ENCODE results near the gene PRR3.
A peak's percentile ranks its signal among the peaks of the same experiment; 100 is the strongest.

PRR3 gene

GRCh38 chr6:30541515-30542403 is 15.3 kb upstream of the PRR3 start:
- peak; percentile 89 for DNase-seq

DNA sequence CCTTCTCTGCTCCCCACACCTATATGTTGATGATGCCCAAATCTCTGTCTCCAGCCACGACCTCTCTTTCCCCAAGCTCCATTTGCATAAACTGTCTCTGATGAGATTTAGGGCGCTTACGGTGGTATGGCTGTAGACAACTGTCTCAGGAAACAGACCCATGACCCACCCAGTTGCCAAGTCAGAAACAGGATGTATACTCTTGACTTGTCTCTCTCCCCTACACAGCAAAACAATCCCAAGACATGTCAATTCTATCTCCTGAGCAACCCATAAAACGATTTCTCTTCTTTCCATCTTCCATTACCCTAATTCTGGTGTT is 14.7 kb upstream of the PRR3 start:
- no peak for DNase-seq

DNA sequence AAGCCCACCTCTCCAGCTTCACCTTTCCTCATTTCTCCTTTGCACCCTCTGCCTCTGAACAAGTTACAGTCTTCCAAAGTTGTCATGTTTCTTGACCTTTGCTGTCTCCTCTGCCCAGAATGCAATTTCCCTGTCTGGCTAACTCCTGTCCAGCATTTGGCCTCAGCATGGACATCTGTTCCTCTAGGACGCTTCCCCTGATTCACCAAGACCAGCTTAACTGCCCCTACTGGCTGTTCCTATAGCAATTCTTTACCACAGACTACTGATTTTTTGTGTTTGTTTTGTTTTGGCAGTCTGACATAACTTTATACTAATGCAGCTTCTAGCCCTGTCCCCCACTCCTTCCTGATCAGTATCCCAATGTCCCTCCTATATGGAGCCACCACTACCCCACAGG is 14.2 kb upstream of the PRR3 start:
- DNase-seq = no peak

GRCh38 chr6:30543821-30544220 is 13.3 kb upstream of the PRR3 start:
- DNase-seq = no peak

DNA sequence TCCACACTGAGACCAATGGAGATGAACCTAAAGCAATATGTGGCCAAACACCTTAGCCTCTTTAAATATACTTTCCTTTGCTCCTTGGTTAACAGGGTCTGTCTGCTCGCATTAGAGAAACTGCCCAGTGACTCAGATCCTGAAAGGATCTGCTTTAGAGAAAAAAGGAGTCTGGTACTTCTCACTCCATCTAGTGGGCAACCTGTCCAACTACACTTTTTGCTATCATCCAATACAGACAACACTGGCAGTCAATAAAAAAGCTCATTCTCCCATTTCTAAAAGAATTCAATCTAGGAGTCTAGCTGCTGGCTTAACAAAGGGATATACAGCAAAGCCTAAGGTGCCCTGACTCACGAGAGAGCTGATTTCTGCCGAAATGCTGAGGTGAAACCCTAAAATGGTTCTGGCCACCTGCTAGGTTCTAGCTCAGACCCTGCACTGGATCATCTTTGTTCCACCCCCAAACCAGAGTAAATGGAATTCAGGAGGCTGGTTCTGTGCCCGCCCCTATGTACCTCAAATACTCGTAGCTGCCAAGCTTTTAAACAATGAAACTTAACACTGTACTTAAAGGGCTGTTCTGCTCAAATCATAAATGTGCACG is 12.3 kb upstream of the PRR3 start:
- no peak for DNase-seq

DNA sequence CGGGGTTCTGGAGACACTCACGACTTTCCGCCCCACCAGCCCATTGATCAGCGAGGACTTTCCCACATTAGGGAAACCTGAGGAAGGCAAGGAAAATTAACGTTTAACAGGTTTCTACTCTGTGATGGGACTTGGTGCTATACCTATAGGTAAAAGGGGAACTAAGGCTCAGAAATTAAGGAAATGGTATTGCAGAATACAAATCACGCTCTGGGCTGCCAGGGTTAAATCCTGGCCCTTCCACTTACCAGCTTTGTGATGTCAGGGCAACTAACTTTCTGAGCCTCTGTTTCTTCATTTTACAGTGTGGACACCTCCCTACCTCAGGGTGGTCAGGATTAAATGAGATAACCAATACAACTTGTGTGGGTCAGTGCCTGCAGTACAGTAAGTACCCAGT is 9.6 kb upstream of the PRR3 start:
- no peak for DNase-seq

DNA sequence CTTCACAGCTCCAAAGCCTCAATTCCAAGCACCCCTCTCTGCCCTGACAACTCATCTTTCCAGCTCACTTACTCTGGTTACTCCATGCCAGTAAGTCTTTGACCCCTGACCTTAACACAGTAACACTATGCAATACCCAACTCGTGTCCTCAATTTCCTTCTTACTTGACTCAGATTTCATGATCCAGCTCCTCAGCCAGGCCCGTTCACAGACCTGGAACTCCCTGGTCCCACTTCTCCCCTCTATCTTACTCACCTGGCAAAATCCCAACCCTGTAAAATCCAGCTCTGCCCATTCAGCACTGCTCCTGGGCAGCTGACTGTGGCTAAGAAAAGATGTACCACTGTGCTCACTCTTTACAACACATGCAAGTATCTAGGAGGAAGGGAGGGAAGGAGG is 8.7 kb upstream of the PRR3 start:
- no peak for DNase-seq

DNA sequence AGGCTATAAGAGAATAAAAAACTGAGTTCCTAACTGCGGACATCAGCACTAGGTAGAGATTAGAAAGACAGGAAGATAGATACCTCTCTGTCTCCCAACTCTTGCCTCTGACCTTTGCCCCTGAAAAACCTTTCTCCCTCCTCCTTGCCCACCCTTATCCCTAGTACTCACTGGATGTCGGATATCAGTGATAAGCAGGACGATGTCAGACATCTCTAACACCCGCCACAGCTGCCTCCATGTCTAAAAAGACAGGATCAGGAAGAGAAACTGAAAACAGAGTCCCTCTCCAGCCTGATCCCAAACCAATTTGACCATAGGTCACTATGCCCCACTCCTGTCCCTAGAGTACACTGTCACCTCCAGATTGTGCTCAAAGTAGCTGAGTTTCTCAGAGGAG is 2.7 kb upstream of the PRR3 start:
- no peak for DNase-seq

- peak; percentile 69 for DNase-seq
Observed at GRCh38 chr6:30554962-30555815, 1.9 kb upstream of the PRR3 start.

GRCh38 chr6:30555816-30556065 is 1.4 kb upstream of the PRR3 start:
- DNase-seq = no peak

DNA sequence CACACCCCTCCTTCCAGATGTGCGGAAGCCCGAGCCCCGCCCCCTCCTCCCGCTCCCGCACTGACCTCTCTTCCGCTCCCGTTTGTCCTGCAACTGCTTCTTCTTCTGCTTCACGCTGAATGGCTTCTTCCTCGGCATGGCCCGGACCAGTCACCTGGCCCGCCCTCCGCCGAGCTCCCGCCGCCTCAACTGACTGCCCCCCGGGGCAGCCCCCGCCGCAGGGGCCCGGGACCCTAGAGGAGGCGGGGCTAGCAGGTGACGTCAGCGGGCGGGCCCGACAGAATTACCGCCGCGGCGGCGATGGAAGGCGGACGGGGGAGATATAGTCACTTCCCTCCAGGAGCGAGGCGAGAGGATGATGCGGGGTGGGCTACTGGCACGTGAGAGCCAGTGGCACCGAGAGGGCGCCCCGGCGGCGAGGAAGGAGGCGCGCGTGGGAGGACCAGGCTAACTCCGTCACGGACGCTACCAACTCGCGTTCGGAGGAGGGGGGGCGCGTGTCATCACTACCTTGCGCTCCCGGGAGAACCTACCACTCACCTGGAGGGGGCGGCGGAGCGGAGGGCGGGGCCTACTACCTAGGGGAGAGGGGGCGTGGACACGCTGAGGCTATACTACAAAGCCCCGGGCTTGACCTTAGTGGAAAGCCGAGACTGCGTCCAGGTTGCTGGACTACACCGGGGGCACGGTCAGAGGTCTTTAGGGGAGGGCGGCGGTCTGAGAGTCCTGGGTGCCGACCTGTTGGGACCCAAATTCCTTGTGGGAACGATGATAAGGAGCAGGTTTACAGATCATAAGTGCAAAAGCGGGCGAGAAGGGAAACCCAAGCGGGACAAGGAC is 809 bp upstream of the PRR3 start, which contains the start of gene GNL1:
TSS of gene GNL1 (minus strand) at position 424 of the 840 bp plus-strand sequence. CDS start at position 138, 286 bp downstream.
- DNase-seq = peak; percentile 99

DNA sequence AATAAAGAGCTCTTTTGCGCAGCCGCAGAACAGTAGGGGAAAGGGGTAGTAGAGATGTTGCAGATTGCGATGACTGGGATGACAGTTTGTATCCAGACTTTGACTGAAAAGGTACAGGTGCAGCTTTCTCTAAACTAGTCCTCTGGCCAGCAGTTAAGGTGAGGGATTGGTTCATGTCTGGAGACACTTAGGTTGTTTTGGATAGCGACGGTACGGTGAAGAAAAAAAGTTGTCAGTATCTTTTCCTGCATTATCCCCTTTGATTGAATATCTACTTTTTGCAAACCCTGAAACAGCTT is 537 bp downstream of the PRR3 start:
- no peak for DNase-seq

- no peak for DNase-seq
Observed at GRCh38 chr6:30560930-30561329, 3.8 kb downstream of the PRR3 start.

GRCh38 chr6:30562470-30563425 is 5.7 kb downstream of the PRR3 start:
- no peak for DNase-seq

DNA sequence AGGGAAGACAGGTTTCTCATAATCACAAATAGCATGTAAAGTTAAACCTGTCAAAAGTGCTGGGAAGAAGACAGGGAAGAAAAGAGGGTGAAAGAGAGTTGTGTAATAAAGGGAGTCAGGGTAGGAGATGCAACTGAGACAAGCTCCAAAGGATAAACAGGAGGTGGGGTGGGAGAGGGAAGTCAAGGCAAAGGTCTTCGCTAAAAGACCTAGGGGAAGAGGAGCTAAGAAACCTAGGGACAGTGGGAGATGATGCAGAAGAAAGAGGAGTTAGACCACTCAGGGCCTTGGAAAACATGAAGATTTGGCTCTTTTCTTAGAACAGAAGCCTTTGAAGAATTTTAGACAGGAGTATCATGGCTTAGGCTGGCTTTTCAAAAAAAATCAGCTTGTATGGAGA is 7.0 kb downstream of the PRR3 start:
- no peak for DNase-seq

GRCh38 chr6:30565772-30566171 is 8.7 kb downstream of the PRR3 start:
- no peak for DNase-seq

DNA sequence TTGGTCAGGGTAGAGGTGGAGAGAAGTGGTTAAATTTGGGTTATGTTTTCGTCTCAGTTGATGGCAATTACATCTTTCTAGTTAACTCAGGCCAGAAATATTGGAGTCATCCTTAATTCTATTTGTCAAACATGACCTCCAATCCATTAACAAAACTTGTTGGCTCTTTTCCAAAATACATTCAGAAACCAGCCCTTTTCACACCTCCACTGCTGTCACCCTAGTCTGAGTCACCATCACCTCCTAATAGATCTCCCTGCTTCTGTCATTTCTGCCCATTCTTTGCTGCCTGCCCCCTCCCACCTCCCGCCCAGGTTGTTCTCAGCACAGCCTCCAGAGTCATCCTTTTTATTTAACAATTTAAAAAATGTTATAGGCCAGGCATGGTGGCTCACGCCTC is 11.2 kb downstream of the PRR3 start:
- no peak for DNase-seq

DNA sequence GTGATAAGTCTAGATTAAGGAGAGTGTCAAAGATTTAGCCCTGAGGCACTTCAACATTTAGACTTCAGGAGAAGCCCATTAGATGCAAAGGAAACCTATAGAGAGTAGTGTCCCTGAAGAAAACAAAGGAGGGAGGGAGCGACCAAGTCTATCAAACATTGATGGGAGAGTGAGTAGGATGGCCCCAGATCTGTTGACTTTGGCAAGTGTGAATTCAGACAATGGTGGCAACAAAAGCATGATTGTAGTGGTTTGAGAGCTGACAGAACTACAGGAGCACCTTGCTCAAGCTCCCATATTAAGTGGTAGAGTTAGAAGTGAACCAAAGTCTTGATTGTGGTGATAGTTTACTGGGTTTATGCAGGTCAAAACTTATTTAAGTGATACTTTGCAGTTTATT is 13.2 kb downstream of the PRR3 start:
- DNase-seq = no peak

DNA sequence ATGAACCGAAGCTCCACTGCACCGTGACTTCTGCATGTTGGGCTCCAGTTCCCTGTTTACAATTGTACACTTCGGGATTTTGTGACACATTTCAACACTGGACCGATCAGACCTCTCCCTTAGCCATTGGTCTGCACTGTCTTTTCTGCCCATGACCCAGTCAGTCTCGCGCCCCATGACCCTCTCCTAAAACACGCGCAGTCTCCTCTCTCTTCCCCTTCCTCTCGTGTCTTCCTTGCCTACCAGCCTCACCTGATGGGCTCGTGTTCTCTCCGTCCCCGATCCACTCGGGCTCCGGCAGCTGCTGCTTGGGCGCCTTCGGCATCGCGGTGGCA is 13.6 kb downstream of the PRR3 start:
- DNase-seq = no peak

DNA sequence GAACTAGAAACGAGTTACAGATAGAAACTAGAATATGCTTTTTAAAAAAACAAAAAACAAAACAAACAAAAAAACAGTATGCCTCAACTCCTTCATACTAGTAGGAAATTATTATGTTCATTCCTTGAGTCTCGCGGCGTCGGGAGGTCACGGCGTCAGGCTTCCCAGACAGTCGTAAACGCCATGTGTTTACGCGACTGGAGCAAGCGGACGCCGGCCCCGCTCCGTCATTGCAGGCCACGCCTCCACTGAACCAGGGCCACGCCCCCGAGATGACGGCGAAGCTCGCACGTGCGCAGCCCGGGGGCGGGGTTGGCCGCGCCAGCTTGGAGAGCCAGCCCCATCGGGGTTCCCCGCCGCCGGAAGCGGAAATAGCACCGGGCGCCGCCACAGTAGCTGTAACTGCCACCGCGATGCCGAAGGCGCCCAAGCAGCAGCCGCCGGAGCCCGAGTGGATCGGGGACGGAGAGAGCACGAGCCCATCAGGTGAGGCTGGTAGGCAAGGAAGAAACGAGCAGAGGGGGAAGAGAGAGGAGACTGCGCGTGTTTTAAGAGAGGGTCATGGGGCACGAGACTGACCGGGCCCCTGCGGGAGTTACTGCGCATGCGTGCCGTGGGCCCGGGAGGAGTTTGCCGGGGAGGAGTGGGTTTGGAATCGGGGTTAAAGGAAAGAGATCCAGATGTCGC is 14.1 kb downstream of the PRR3 start, which contains the start of gene ABCF1:
TSS of gene ABCF1 (plus strand) at position 368 of the 687 bp plus-strand sequence. CDS start at position 414, 46 bp downstream.
- DNase-seq = peak; percentile 99

GRCh38 chr6:30571762-30572082 is 14.6 kb downstream of the PRR3 start:
- no peak for DNase-seq

DNA sequence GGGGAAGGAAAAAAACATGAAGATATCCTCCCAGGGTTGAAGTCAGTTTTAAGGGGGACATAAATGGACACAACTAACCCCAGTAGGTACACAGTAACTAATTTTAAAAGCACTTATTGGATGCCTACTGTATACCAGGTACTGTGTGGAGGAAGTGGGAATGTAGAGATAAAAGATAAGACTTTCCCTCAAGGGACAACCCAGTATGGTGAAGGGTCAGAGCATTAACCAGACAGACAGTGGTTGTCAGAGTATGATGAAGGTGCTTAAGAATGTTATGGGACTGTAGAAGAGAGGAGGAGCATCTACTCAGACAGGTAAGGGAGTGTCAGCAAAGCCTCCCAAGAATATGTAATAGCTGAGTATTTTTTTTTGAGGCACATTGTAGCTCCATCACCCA is 15.1 kb downstream of the PRR3 start:
- no peak for DNase-seq

Data from islet precursor cell (in vitro differentiated cells).